GM12801 (cell line): Measurements from ENCODE around the gene CEP44.

ENCODE experiments used
- CTCF ChIP-seq: IDR thresholded peaks from one replicate; pipeline ENCODE4 v1.5.1; 2011; ENCODE audit warnings: control low read depth; ENCODE audit not compliant: insufficient read length; ENCODE audit errors: extremely low read depth

The CEP44 gene

GRCh38 chr4:174263445-174263736, 20.3 kb upstream of the CEP44 start:
- no peak for TF ChIP-seq CTCF

GRCh38 chr4:174265916-174266315, 17.8 kb upstream of the CEP44 start:
- no peak for TF ChIP-seq CTCF

GRCh38 chr4:174266416-174266815, 17.3 kb upstream of the CEP44 start:
- TF ChIP-seq CTCF, result no peak

- TF ChIP-seq CTCF, result no peak
These were observed 9.8 kb upstream of the CEP44 start for GRCh38 chr4:174273930-174274329.

- TF ChIP-seq CTCF, result no peak
These were observed 9.3 kb upstream of the CEP44 start for GRCh38 chr4:174274436-174274835.

GRCh38 chr4:174275101-174275500, 8.6 kb upstream of the CEP44 start:
- TF ChIP-seq CTCF, result no peak

GRCh38 chr4:174277433-174277832, 6.3 kb upstream of the CEP44 start:
- TF ChIP-seq CTCF, result no peak

GRCh38 chr4:174278467-174278866, 5.2 kb upstream of the CEP44 start:
- TF ChIP-seq CTCF, result no peak
